KMS-11 (cell line): ENCODE data around the gene PLCH1.

Source experiments
- H2AFZ ChIP-seq: fragments of 200-600 bp; sonication (generic); 2 replicates; pipeline ENCODE4 v1.6.1; 2016; ENCODE audit warnings: antibody characterized with exemption, mixed run types, low read depth
- H3K27ac ChIP-seq: fragments of 200-600 bp; sonication (generic); 2 replicates; pipeline ENCODE4 v1.6.1; 2016; ENCODE audit warnings: mild to moderate bottlenecking, mixed run types
- H3K27me3 ChIP-seq: fragments of 200-600 bp; sonication (generic); 2 replicates; pipeline ENCODE4 v1.6.1; 2017; ENCODE audit warnings: mild to moderate bottlenecking, low read depth, mixed run types, moderate library complexity; ENCODE audit not compliant: insufficient read depth
- H3K36me3 ChIP-seq: fragments of 200-600 bp; sonication (generic); 2 replicates; pipeline ENCODE4 v1.6.1; 2017; ENCODE audit warnings: mild to moderate bottlenecking, mixed run types; ENCODE audit not compliant: insufficient read depth
- H3K4me1 ChIP-seq: fragments of 200-600 bp; sonication (generic); 2 replicates; pipeline ENCODE4 v1.6.1; 2016; ENCODE audit warnings: mild to moderate bottlenecking, low read depth, mixed run types; ENCODE audit not compliant: poor library complexity, severe bottlenecking
- H3K4me2 ChIP-seq: fragments of 200-600 bp; sonication (generic); 2 replicates; pipeline ENCODE4 v1.7.0; 2016; ENCODE audit warnings: mild to moderate bottlenecking, mixed run types
- H3K4me3 ChIP-seq: fragments of 200-600 bp; sonication (generic); IDR thresholded peaks from 2 replicates; pipeline ENCODE4 v1.6.1; 2017; ENCODE audit warnings: low read depth, low read length, mixed read lengths; ENCODE audit not compliant: insufficient read depth
- H3K79me2 ChIP-seq: fragments of 200-600 bp; sonication (generic); 2 replicates; pipeline ENCODE4 v1.6.1; 2016; ENCODE audit warnings: low read depth, mixed run types; ENCODE audit not compliant: insufficient read depth
- H3K9ac ChIP-seq: fragments of 200-600 bp; sonication (generic); 2 replicates; pipeline ENCODE4 v1.6.1; 2016; ENCODE audit warnings: mild to moderate bottlenecking, mixed run types
- H4K20me1 ChIP-seq: fragments of 200-600 bp; sonication (generic); 2 replicates; pipeline ENCODE4 v1.6.1; 2016; ENCODE audit warnings: mild to moderate bottlenecking, mixed run types; ENCODE audit not compliant: insufficient read depth
- CTCF ChIP-seq: fragments of 200-600 bp; sonication (generic); conservative IDR thresholded peaks from 2 replicates; pipeline ENCODE4 v1.6.1; 2017; ENCODE audit warnings: low read depth, mild to moderate bottlenecking, antibody characterized with exemption, low read length, moderate library complexity, mixed read lengths

The PLCH1 gene

GRCh38 chr3:155611456-155611855, 133.4 kb downstream of the PLCH1 start:
- no peaks in the 10 kb centered on the region for H3K4me1 ChIP-seq
- no peak overlapping the region for H3K27ac ChIP-seq
- H3K4me3 ChIP-seq: no peak overlapping the region
- H2AFZ ChIP-seq: no peak overlapping the region
- H3K4me2 ChIP-seq: no peak overlapping the region
- H3K9ac ChIP-seq: no peak overlapping the region
- no peaks in the 10 kb centered on the region for H3K27me3 ChIP-seq
- no peaks in the 10 kb centered on the region for H4K20me1 ChIP-seq
- TF ChIP-seq CTCF: no peak
- no peaks in the 10 kb centered on the region for H3K79me2 ChIP-seq
- H3K36me3 ChIP-seq: no peaks in the 10 kb centered on the region

- no peak for TF ChIP-seq CTCF
- H3K36me3 ChIP-seq: no peaks in the 10 kb centered on the region
- H3K9ac ChIP-seq: no peak overlapping the region
- no peak overlapping the region for H3K27ac ChIP-seq
- H3K4me2 ChIP-seq: no peak overlapping the region
- H3K27me3 ChIP-seq: no peaks in the 10 kb centered on the region
- no peaks in the 10 kb centered on the region for H4K20me1 ChIP-seq
- H3K79me2 ChIP-seq: no peaks in the 10 kb centered on the region
- H3K4me1 ChIP-seq: peaks cover 7% of the 10 kb centered on the region
- H2AFZ ChIP-seq: no peak overlapping the region
- H3K4me3 ChIP-seq: no peak overlapping the region
Observed at GRCh38 chr3:155609586-155609985, 135.3 kb downstream of the PLCH1 start.

GRCh38 chr3:155608228-155608920, 136.5 kb downstream of the PLCH1 start:
- Histone ChIP-seq H3K4me1 (peaks cover 7% of the 10 kb centered on the region), H3K27ac (no peak overlapping the region), H4K20me1 (no peaks in the 10 kb centered on the region), H3K4me2 (no peak overlapping the region), H3K36me3 (no peaks in the 10 kb centered on the region), H2AFZ (no peak overlapping the region), H3K4me3 (no peak overlapping the region), H3K27me3 (no peaks in the 10 kb centered on the region), H3K9ac (no peak overlapping the region), H3K79me2 (no peaks in the 10 kb centered on the region)
- TF ChIP-seq CTCF: no peak

GRCh38 chr3:155607761-155608160, 137.1 kb downstream of the PLCH1 start:
- Histone ChIP-seq H3K4me2 (no peak overlapping the region), H3K4me1 (peaks cover 7% of the 10 kb centered on the region)

More at GRCh38 chr3:155607761-155608160, 137.1 kb downstream of the PLCH1 start:
- TF ChIP-seq CTCF: no peak
- Histone ChIP-seq H3K9ac (no peak overlapping the region), H2AFZ (no peak overlapping the region), H3K27ac (no peak overlapping the region), H3K4me3 (no peak overlapping the region), H3K79me2 (no peaks in the 10 kb centered on the region), H4K20me1 (no peaks in the 10 kb centered on the region), H3K36me3 (no peaks in the 10 kb centered on the region), H3K27me3 (no peaks in the 10 kb centered on the region)
